Ovary (tissue), 3 donors: ENCODE results near the gene PARN.

Source experiments
- CTCF ChIP-seq, 3 donors: fragments of 450-650 bp in 2 of 3; fragments of 200-600 bp in 1 of 3; IDR thresholded peaks; one replicate each; pipeline versions ENCODE4 v1.5.1 to v1.8.0; 2016 to 2022; ENCODE audit warnings: antibody characterized with exemption in 3 of 3, mild to moderate bottlenecking in 1 of 3
- EP300 ChIP-seq: sonication (generic); formaldehyde crosslinking; IDR thresholded peaks from one replicate; pipeline ENCODE4 v1.6.1; 2017; ENCODE audit warnings: antibody characterized with exemption
- POLR2A ChIP-seq: fragments of 450-650 bp; IDR thresholded peaks from one replicate; pipeline ENCODE4 v1.6.1; 2017; ENCODE audit warnings: antibody characterized with exemption, mild to moderate bottlenecking, moderate library complexity
- donor health status: DM: no; HTN: no; CAD: no.

DNA sequence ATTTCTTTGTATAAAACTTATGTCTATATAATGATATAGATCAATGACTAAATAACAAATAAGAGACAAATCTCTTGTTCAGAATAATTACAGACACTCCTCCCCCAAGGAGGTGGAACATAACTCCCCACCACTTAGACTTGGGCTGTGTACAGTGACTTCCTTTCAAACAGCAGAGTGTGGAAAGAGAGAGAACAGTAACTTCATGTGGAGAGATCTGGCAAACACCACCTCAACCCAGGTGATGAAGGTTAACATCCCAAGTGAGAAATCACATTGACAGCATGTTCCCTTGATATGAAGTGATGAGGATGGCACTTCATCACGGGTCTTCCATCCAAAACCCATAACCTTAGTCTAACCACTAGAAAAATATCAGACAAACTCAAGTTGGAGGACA lies 169.3 kb downstream of the PARN start:
- TF ChIP-seq CTCF (IDR thresholded peaks at IDR 0.05), result no peak
- TF ChIP-seq EP300, result no peak
- no peak for TF ChIP-seq POLR2A
